ENCODE measurements around the gene NEUROG3.

DNA sequence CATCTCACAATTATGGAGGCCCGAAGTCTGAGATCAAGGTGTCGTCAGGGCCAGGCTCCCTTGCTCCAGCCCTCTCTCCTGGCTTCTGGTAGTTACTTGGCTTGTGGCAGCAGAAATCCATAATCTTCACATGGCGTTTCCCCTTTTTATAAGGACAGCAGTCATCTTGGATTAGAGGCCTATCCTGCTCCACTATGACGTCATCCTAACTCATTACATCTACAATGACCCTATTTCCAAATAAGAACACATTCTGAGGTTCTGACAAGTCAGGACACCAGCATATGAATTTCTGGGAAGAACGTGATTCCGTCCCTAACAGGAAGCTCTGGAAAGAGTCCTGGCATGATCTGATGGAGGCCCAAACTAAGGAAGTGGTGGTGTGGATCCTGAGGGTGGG, 35.8 kb downstream of the NEUROG3 start:
- TF ChIP-seq, protein P1, sequence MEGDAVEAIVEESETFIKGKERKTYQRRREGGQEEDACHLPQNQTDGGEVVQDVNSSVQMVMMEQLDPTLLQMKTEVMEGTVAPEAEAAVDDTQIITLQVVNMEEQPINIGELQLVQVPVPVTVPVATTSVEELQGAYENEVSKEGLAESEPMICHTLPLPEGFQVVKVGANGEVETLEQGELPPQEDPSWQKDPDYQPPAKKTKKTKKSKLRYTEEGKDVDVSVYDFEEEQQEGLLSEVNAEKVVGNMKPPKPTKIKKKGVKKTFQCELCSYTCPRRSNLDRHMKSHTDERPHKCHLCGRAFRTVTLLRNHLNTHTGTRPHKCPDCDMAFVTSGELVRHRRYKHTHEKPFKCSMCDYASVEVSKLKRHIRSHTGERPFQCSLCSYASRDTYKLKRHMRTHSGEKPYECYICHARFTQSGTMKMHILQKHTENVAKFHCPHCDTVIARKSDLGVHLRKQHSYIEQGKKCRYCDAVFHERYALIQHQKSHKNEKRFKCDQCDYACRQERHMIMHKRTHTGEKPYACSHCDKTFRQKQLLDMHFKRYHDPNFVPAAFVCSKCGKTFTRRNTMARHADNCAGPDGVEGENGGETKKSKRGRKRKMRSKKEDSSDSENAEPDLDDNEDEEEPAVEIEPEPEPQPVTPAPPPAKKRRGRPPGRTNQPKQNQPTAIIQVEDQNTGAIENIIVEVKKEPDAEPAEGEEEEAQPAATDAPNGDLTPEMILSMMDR (IDR thresholded peaks at IDR 0.05), result no peak
- no peak for TF ChIP-seq POLR2A (IDR thresholded peaks at IDR 0.05)
